HG03064 (cell line): ENCODE measurements around the gene CAMK2B.
A peak's percentile ranks its signal among the peaks of the same experiment; 100 is the strongest.
"Not testable (repeated sequence)": the region's sequence is repeated elsewhere in the genome, so short reads cannot be mapped to it uniquely, and the experiment has no call there.

ENCODE experiments used
- ATAC-seq: cut with Tn5 transposase; IDR thresholded peaks from one replicate; pipeline ENCODE4 v1.9.1; 2021; ENCODE audit warnings: low read depth; ENCODE audit not compliant: unreplicated experiment

Gene CAMK2B

DNA sequence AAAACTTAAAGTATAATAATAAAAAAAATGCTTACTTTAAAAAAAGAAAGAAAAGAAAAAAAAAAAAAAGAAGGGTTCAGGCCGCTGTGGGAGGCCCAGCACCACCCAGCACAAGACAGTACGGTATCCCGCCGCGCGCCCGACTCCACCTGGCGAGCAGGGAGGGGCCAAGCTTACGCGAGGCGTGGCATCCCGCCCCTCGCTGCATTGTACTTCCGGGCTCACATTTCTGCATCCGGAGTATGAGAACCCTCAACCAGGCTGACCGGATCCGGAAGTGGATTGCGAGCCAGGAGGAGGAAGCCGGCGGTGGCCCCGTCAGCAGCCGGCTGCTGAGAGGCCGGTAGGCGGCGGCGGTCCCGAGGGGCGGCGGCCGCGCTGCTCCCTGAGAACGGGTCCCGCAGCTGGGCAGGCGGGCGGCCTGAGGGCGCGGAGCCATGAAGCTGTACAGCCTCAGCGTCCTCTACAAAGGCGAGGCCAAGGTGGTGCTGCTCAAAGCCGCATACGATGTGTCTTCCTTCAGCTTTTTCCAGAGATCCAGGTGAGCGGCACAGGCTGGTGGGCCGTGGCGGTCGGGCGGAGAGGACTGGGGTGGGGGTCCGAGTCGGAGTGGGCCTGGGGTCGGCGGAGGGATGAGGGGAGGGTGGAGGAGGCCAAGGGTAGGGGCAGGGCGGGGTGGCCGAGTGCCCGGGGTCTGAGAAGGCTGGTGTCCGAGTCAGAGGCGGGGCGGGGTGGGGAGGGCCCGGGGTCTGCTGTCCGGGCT is 124.5 kb downstream of the CAMK2B start, which contains the start of gene YKT6:
Gene YKT6 (plus strand): TSS at position 280 of the 763 bp plus-strand sequence. CDS start 158 bp downstream, at position 438.
- peak; percentile 99 for ATAC-seq

DNA sequence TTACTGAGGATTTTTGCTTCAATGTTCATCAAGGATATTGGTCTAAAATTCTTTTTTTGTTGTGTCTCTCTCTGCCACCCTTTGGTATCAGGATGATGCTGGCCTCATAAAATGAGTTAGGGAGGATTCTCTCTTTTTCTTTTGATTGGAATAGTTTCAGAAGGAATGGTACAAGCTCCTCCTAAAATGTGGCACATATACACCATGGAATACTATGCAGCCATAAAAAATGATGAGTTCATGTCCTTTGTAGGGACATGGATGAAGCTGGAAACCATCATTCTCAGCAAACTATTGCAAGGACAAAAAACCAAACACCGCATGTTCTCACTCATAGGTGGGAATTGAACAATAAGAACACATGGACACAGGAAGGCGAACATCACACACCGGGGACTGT is 125.2 kb downstream of the CAMK2B start:
- not testable (repeated sequence) for ATAC-seq

DNA sequence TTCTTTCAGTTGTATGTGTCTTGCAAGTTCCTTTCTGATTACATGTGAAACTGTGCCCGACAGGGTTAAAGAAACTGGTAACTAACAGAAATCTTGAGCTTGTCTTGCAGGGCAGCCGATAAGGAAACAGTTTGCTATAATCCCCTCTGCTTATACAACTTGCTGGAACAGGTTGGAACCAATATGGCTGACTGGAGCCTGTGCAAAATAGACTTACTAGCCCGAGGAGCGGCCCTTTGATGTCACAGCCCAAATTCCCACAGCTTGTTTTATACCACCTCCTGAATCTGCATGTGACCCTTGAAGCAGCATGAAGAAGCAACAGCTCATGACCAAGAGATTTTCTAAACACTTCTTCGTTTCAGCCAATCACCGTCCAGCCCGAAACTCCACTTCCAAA is 127.9 kb downstream of the CAMK2B start:
- ATAC-seq = no peak

DNA sequence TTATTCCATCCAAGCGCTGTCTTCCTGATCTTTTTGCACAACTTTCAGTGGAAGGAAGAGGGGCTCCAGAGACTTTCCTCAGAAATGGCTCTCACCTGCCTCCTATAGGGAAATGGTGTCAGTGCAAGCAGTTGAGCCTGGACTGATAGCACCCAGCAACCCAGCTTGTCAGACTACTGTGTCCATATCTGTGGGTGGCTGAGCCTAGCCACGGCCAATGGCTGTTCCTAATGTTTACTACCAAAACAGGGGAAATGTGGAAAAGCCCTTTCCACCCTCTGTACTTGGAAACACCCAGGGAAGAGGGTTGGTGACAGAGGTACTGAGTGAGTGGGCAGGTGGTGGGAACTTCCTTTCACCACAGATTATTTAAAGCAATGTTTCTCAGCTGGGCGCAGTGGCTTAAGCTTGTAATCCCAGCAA is 128.9 kb downstream of the CAMK2B start:
- no peak for ATAC-seq

DNA sequence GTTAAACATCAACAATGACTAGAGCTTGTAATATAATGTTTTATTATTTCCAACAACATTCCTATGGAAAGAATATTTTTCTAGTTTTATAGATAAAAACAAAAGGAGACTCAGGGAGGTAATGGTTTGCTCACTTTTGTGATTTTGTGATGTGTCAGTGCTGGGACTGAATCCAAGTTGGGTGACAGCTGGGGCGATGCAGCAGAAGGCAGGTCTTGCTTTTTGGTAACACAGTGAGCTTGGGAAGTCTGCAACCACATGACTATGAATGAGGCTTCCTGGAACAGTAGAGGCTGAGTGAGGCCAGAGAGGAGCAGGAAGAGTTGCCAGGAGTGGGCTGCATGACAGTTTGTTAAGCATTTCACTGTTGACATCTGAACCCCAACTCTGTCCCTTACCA is 129.5 kb downstream of the CAMK2B start:
- ATAC-seq = no peak

DNA sequence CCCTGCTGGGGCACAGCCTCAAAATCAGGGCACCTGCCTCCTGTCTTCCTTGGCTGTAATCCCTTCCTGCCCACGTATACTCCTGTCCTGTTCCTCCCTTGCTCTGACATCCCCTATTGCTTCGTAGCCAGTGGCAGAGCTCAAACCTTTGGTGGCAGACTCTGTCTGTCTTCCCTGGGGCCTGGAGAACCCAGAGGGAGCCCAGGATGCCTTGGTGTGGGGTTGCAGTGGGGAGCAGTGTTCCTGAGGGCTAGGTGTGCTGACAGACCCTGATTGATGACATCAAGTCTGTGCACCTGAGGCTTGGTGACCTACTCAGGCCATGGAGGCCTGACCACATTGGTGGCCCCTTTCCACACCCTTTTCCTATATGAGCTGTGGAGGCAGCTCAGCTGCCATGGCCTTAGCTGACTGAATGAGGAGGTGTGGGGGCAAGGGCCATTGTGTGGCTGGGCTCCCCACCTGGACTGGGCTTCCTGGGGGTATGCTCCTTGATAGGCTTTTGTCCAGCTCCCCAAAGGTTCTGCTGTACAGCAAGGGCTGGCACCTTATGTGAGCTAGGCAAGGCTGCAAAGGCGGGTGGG is 130.7 kb downstream of the CAMK2B start:
- ATAC-seq = no peak

DNA sequence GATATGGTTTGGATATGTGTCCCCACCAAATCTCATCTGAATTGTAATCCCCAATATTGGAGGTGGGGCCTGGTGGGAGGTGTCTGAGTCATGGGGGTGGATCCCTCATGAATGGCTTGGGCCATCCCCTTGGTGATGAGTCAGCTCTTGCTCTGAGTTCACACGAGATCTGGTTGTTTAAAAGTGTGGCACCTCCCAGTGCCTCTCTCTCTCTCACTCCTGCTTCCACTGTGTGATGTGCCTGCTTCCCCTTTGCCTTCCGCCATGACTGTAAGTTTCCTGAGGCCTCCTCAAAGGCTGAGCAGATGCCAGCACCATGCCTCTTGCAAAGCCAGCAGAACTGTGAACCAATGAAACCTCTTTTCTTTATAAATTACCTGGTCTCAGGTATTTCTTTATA is 131.3 kb downstream of the CAMK2B start:
- no peak for ATAC-seq

DNA sequence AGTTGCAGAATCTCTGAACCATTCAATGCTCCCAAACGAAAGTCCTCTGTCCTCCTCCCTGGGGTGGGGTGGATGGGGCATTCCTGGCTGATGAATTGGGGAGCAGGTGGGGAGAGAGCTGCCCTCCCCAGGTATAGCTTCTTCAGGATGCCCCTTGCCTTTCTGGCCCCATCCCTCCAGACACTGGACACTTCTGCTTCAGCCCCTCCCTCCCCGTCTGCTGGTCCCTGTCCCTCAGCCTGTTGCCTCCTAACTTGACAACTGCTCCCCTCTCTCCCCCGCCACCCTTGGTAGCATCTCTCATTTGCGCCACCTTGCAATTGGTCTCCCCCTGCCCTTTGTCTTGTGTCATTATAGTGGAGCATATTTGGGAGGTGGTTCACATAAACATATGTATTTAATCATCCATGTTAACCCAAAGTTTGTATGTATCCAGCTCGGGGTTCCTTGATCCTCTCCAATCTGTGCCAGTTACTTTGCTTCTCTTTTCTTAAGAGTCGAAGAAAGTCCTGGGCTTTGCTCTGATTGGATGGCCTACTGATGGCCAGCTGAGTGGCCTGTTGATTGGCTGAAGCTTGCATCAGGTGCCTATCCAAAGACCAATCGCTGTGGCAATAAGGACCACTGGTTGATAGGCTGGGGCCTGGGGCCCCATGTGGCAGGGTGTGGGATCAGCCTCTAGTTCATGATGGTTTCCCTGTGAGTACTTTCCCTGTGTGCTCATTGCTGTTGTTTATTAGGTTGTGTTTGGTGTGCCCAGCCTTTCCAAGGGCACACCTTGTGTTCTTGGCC is 132.2 kb downstream of the CAMK2B start:
- no peak for ATAC-seq

DNA sequence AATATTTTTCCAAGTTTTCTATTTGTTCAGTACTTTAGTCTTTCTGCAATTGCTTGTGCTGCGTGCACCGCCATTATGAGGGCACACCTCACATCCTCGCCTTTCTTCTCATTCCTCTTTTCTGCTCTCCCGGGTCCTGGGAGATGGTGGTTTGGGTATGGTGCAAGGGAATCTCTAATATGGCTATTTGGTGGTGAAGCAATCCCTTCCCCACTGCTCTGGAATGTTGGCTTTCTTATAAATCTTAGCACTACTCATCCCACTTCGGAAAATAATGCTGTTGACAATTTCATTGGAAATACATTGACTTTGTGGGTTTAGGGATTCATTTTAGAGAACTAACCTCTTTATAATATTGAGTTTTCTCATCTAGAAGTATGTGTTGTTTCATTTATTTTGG is 134.2 kb downstream of the CAMK2B start:
- no peak for ATAC-seq

DNA sequence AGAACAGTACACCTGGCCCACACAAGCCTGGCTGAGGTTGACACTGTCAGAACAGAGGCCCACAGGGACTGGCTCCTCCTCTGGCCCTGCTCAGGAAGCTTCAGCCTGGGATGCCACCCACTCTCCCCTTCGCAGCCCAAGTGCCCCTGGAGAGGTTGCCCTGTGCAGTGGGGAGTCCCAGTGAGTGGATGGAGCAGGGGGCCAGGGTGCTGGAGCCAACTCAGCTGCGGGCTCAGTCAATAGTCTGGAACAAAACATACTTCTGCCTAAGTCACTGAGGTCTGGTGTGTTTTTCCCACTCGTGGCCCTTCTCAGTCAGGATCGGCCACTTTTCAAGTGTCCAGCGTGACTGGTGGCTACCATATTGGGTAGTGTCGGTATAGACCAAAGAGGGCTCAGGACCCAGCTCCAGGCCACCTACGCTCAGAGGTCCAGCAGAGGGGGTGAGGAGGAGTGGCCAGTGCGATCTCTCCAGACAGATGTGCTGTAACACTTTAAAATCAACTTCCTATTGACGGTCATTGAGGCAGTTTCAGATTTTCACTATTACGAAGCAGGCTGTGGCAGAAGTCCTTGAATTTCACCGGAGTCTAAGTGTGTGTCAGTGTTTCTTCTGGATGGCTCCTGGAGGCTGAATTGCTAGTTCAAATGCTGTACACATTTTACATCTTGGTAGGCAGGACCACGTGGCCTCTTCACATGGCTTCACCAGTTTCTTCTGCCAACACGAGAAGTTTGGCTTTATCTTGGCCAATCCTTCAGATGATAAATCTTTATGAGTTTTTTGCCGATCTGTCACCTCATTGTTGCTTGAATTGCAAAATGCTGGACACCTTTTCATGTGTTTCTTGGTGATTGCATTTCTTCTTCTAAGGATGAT is 135.2 kb downstream of the CAMK2B start:
- no peak for ATAC-seq

DNA sequence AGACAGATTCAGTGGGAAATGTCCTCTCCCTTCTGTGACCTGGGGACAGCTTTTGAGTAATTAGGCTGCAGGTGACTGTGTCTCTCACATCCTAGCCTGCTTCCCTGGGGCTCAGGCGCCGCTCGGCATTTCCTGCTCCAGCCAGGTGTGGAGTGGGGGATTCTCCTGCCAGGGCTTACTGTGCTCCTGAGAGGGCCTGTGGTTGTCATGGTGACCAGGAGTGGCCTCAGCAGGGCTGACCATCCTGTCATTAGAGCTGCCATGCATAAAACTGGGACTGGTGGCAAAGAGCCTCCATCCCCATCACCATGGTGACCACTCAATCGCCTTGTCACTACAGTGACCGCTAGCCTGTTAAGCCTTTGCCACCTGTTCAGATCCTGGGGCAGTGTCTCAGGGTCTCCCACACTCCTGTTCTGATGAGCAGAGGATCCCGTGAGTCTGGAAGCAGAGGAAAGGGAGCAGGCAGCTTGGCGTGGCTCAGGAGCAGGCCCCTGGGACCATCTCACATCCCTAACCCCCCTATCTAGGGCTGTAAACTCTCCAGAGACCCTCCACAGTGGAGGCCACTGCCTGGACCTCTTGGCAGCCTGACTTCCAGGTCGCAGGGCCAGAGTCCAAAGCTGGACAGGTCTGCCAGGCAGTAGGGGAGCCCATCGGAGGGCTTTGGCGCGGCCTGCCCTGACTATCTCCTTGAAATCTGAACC is 136.0 kb downstream of the CAMK2B start, which contains the start of gene GCK:
Gene GCK (minus strand): TSS at position 154 of the 707 bp plus-strand sequence. CDS start 486 bp downstream, outside the sequence.
- no peak for ATAC-seq

DNA sequence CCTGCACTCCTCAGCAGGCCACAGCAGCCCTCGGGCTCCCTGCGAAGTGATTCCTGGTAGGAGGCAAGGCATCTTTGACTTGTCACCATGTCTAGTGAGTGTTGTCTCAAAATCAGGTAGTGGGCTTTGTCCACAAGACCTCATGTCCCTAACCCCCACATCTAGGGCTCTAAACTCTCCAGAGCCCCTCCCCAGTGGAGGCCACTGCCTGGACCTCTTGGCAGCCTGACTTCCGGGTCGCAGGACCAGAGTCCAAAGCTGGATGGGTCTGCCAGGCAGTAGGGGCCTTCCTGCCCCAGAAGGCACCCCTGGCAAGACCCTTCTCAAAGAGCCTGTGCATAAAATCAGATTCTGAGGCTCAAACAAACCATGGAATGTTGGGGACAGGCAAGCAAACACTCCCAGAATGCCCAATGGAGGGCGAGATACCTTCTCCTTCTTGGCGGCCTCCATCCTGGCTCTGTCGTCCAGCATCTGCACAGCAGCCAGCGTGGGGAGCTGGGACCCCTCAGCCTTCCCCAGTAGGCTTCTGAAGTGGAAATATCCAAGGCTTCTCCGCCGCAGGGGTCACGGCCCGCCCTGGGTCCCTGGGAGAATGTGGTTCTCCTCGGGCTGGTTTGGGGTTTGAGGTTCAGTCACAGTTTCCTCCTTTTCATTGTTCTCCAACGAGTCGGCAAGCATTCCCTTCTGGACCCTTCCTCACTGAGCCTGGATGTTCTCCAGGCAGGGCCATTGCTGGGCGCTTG is 136.7 kb downstream of the CAMK2B start:
- ATAC-seq = no peak

DNA sequence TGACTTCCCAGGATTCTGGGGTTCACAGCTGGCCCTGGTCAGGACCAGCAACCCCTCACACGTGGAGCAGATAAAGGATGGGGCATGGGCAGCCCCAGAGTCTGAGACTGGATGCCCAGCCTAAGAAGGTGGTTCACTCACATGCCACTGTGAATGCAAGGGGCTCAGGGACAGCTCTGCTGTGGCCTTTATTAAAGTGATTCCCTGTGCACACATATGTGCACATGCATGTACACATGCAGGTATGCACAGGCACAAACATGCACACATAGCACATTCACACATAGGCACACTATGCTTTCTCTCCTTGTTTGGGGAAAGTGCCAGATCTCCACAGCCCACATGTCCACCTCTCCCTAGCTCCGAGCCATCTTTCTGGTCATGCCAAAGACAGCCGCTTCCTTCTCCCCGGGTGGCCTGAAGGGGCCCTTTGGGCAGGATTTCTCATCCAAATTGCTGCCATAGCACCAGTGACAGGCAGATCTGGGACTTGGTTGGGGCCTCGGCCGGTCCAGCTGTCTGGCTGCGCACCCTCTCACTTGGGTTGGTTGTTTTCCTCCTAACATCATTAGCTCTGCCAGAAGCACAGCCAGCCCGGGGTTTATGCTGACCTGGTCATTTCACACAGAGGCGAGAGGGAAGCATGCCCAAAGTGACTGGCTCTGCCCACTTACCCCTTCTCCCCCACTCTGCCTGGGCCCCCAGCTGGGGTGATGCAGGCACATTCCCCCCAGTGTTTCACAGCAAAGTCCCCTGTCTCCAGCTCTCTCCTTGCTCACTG is 137.6 kb downstream of the CAMK2B start:
- no peak for ATAC-seq

DNA sequence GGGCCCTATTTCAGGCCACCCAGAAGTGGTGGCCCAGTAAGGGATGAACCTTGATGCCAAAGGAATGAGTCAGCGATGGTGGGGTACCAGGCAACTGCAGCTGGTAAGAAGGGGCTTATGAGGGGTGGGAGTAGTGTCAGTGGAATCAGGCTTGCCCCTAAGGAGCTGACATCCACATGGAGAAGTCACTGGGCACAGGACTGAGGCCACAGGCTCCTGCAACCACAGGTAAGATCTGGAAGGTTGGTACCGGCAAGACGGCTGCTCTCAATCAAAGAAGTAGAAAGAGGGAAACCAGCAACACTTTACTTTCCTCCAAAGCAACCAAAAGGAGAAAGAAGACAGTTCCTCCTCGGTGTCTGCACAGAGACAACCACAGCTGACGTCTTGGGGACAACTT is 138.7 kb downstream of the CAMK2B start:
- ATAC-seq = no peak

DNA sequence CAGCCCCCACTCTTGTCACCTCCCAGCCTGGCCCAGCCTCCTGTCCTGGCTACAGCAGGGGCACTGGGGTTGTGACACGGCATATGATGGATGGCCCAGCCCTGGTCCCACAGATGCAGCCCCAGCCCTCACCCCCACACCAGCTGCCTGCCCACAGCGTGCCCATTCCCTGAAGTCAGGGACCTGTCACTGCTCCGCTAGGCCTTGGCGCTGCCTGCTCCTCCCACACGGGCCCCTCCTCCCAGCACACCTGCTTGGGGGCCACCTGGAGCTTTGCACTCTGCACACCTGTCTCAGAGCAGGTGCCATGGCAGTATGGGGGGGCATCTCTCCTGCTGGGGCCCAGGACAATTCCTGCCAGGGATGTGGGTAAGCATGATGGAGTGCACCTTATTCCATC is 139.7 kb downstream of the CAMK2B start:
- ATAC-seq = no peak

DNA sequence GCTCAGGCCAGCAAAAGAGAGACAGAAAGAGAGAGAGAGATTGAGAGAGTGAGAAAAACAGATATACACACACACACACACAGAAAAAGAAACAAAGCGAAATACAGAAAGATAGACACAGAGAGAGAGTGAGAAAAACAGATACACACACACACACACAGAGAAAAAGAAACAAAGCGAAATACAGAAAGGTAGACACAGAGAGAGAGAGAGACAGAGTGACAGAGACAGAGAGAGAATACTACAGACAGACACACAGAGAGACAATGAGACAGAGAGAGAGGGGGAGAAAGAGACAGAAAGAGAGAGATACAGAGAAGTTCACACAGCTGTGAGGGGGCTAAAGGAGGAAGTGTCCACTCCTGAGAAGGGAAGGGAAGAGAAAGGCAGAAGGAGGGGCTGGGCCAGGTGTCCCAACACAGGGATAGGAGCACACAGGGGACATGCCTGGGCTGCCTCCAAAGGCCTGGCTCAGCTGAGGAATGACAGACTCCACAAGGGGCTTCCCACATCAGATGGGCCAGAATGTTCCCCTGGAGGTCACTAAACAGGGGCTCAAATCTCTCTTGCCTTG is 140.4 kb downstream of the CAMK2B start:
- no peak for ATAC-seq

DNA sequence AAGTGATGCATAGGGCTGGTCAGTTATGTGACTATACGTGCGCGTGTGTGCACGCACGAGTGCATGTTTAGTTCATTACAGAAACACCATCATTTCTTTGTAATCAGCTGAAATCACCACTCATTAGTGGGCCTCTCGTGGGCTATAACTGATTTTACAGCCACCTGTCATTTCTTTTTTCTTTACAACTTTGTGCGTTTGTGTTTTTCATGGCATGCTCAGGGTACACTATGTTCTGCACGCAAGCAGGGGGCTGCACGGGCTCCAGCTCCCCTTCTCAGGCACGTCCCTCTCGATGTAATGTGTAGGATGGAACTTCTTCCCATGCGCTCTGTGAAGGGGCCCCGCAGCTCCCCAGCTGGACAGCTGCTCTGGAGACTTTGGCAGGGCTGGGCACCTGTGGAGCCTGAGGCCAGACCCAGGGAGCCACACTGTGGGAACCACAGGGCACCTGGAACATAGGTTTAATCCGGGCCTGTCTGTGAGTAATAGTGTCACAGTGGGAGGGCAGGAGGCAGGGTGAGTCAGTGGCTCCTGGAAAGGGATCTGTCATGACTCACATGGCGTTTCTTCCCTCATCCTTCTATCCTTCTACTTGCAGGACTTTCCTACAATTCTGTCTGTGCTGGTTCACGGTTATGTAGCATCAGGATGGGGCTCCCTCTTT is 141.1 kb downstream of the CAMK2B start:
- no peak for ATAC-seq
